ENCODE results near the gene LMOD1. TPM values are rescaled to one million over a fixed set of nuclear protein-coding genes. Genes with fewer than 3 reads are reported as not detected.

LMOD1 gene
- total and polyA plus RNA-seq, 4 experiments from 2014 or later, result not detected

DNA sequence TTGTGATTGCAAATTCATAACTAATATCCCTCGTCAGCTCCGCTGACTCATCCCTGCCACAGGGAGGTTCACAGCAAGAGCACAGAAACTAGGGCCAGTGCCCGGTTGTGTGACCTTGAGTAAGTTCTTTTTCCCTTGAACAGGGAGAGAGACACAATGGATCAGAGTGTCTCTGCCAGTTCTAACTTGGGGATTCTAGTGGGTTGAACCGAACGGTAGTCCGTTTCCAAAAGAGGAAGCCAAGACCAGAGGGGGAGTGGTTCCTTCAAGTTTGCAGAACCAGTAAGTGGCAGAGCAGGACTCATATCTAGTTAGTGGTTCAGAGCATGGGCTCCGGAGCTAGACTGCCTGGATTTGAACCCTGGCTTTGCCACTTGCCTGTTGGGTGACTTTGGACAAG lies 62.6 kb downstream of the LMOD1 start:
- peaks cover 3 to 19% of the 10 kb centered on the region in 2 donors for H3K27me3 Mint-ChIP-seq
- peak overlapping the region in 1 of 7 donors; percentile 57 for H3K27ac Mint-ChIP-seq
- peaks cover 17% of the 10 kb centered on the region for H3K4me1 ChIP-seq (ENCODE audit: insufficient read depth, low read length)
- H3K9me3 ChIP-seq (ENCODE audit: control insufficient read depth in 1 of 2, low read length in 2 of 2), result no peaks in the 10 kb centered on the region
- no peaks in the 10 kb centered on the region for H3K36me3 Mint-ChIP-seq
- peaks cover 8% of the 10 kb centered on the region for H3K27me3 ChIP-seq (ENCODE audit: insufficient read depth, low read length)
- H3K4me1 Mint-ChIP-seq, result peaks cover 0 to 5% (median 4%) of the 10 kb centered on the region in 4 donors
- peaks cover 0 to 1% (median 0%) of the 10 kb centered on the region in 8 donors for H3K9me3 Mint-ChIP-seq
- H3K27ac ChIP-seq (ENCODE audit: low read depth, low read length), result no peak overlapping the region
- intact Hi-C loops (cut with micrococcal nuclease), result no loop called here
- H3K4me3 Mint-ChIP-seq, result no peak overlapping the region
- no peak overlapping the region for H3K4me3 ChIP-seq (ENCODE audit: low read length in 2 of 2)
- CTCF ChIA-PET (ENCODE audit: partially characterized antibody), result interaction anchor here (11.8 kb wide), 1 partner anchor 13 kb away, joined by 91 read pairs; no protein-coding TSS in a partner anchor
- POLR2A ChIA-PET (ENCODE audit: partially characterized antibody), result no interaction called here
- H3K36me3 ChIP-seq (ENCODE audit: insufficient read depth, low read length), result no peaks in the 10 kb centered on the region
- DNase-seq, result no peak

DNA sequence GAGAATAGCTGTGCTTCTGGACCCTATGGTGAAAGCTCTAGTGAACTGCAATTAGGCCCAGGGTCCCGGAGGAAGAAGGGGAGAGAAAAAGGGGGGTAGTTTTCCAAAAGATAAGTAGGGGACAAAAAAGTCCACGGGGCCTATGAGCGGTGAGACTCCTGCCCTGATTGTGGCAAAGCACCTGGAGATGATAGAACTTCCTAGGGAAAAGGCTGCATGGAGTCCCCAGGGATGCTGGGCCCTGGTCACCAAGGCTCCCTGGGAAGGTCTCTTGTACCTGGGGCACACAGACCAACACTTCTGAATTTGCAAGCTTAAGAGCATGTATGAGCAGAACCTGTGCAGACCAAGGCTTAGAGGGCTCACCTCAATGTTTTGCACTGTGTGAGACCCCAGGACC lies 63.1 kb downstream of the LMOD1 start:
- Mint-ChIP-seq H3K27me3 (peaks cover 3 to 18% of the 10 kb centered on the region in 2 donors), H3K27ac (peak overlapping the region in 2 of 7 donors; percentile 29 to 38), H3K4me3 (no peak overlapping the region), H3K36me3 (no peaks in the 10 kb centered on the region), H3K9me3 (peaks cover 0 to 1% (median 0%) of the 10 kb centered on the region in 8 donors), H3K4me1 (peaks cover 0 to 5% (median 4%) of the 10 kb centered on the region in 4 donors)
- Histone ChIP-seq H3K36me3 (ENCODE audit: insufficient read depth, low read length) (no peaks in the 10 kb centered on the region), H3K27me3 (ENCODE audit: insufficient read depth, low read length) (peaks cover 4% of the 10 kb centered on the region), H3K27ac (ENCODE audit: low read depth, low read length) (no peak overlapping the region), H3K4me1 (ENCODE audit: insufficient read depth, low read length) (peaks cover 13% of the 10 kb centered on the region), H3K9me3 (ENCODE audit: control insufficient read depth in 1 of 2, low read length in 2 of 2) (no peaks in the 10 kb centered on the region), H3K4me3 (ENCODE audit: low read length in 2 of 2) (no peak overlapping the region)
- ChIA-PET CTCF (ENCODE audit: partially characterized antibody) (interaction anchor here (0.5 to 11.8 kb wide), 3 partner anchors 14 to 116 kb away, joined by 3 to 91 read pairs (median 3); no protein-coding TSS in a partner anchor), POLR2A (ENCODE audit: partially characterized antibody) (no interaction called here)
- DNase-seq, result no peak
- intact Hi-C loops (cut with micrococcal nuclease), result no loop called here

DNA sequence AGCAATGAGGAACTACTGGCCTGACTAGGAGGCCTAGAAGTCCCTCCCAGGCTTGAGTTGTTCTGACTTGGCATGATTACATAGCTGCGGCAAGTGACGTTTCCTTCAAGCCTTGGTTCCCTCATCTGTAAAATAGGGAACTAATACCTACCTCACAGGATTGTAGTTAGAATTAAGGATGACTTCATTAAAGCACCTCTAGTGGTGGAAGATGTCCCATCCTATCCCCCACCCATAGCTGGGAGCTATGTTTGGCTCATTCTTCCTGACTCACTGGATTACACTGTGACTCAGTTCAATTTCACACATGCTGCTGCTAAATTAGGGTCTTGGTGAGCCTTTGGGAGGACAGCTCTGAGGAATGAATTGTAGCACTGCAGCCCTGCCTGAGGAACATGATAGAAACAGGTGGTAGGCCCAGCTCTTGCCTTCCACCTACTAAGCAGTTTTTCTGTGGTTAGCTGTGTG lies 63.6 kb downstream of the LMOD1 start:
- Mint-ChIP-seq H3K27me3 (peaks cover 3 to 12% of the 10 kb centered on the region in 2 donors), H3K4me1 (peaks cover 0 to 6% (median 4%) of the 10 kb centered on the region in 4 donors), H3K36me3 (no peaks in the 10 kb centered on the region), H3K4me3 (no peak overlapping the region), H3K27ac (no peak overlapping the region), H3K9me3 (peaks cover 0 to 1% (median 0%) of the 10 kb centered on the region in 8 donors)
- peaks cover 11% of the 10 kb centered on the region for H3K4me1 ChIP-seq (ENCODE audit: insufficient read depth, low read length)
- H3K27me3 ChIP-seq (ENCODE audit: insufficient read depth, low read length), result no peaks in the 10 kb centered on the region
- CTCF ChIA-PET (ENCODE audit: partially characterized antibody), result interaction anchor here (0.5 to 11.8 kb wide), 3 partner anchors 14 to 117 kb away, joined by 3 to 91 read pairs (median 3); no protein-coding TSS in a partner anchor
- intact Hi-C loops (cut with micrococcal nuclease), result no loop called here
- no peak overlapping the region for H3K4me3 ChIP-seq (ENCODE audit: low read length in 2 of 2)
- POLR2A ChIA-PET (ENCODE audit: partially characterized antibody), result no interaction called here
- H3K36me3 ChIP-seq (ENCODE audit: insufficient read depth, low read length), result no peaks in the 10 kb centered on the region
- no peak for DNase-seq
- no peak overlapping the region for H3K27ac ChIP-seq (ENCODE audit: low read depth, low read length)
- no peaks in the 10 kb centered on the region for H3K9me3 ChIP-seq (ENCODE audit: control insufficient read depth in 1 of 2, low read length in 2 of 2)

DNA sequence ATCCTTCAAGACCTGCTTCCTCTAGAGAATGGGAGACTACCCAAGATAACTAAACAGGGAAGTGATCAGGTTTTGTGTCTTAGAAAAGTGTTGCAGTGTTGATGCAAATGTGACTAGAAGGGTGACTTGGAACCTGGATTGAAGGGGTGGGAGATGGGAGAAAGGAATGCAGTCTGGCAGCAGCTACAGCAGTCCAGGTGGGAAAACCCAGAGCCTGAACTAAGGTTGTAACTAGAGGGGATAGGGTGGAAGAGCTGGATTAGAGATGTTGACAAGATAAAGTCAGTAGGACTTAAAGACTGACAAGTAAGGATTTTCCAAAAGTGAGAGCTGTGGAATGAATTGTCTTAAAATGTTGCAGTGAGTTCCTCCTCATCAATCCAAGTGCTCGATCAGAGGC lies 64.7 kb downstream of the LMOD1 start:
- no peaks in the 10 kb centered on the region for H3K27me3 ChIP-seq (ENCODE audit: insufficient read depth, low read length)
- no peak overlapping the region for H3K27ac ChIP-seq (ENCODE audit: low read depth, low read length)
- no peak for DNase-seq
- no peak overlapping the region for H3K4me3 Mint-ChIP-seq
- H3K4me1 Mint-ChIP-seq, result peaks cover 0 to 6% (median 4%) of the 10 kb centered on the region in 4 donors
- no peaks in the 10 kb centered on the region for H3K9me3 Mint-ChIP-seq
- CTCF ChIA-PET (ENCODE audit: partially characterized antibody), result interaction anchor here (1.4 to 11.8 kb wide), 3 partner anchors 12 to 15 kb away, joined by 3 to 91 read pairs (median 4); no protein-coding TSS in a partner anchor
- no peaks in the 10 kb centered on the region for H3K9me3 ChIP-seq (ENCODE audit: control insufficient read depth in 1 of 2, low read length in 2 of 2)
- peaks cover 0 to 4% of the 10 kb centered on the region in 2 donors for H3K36me3 Mint-ChIP-seq
- H3K4me1 ChIP-seq (ENCODE audit: insufficient read depth, low read length), result peaks cover 11% of the 10 kb centered on the region
- POLR2A ChIA-PET (ENCODE audit: partially characterized antibody), result no interaction called here
- H3K27me3 Mint-ChIP-seq, result peaks cover 0 to 4% of the 10 kb centered on the region in 2 donors
- no peak overlapping the region for H3K4me3 ChIP-seq (ENCODE audit: low read length in 2 of 2)
- H3K27ac Mint-ChIP-seq, result peak overlapping the region in 1 of 7 donors; percentile 59
- H3K36me3 ChIP-seq (ENCODE audit: insufficient read depth, low read length), result no peaks in the 10 kb centered on the region
- intact Hi-C loops (cut with micrococcal nuclease), result no loop called here

DNA sequence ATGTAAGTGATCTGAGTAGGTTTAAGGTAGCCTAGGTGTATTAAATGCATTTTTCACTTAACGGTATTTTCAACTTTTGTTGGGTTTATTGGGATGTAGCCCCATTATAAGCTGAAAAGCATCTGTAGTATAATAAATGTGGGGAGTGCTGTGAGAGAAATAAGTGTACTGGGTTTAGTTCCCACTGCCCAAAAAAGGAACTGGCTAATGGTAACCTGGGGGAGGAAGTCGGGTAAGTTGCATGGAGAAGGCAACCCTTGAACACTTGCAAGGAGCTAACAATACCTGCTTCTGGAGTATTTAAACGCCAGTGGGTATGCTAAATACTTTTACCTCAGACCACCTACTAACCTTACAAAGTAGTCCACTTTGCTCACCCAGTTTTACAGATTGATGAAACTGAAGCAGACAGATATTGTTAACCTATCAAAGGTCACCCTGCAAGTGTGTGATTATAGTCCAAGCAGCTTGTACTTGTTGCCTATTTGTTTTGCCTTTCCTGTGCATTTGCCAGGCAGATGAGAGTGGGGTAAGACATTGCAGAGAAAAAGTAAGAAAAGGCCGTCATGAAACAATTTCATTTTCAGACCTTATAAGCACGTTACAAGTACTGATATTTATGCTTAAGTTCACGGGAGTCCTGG lies 65.3 kb downstream of the LMOD1 start:
- ChIA-PET CTCF (ENCODE audit: partially characterized antibody) (interaction anchor here (0.6 to 11.8 kb wide), 6 partner anchors 12 to 117 kb away, joined by 3 to 91 read pairs (median 3); partner anchors contain the start of gene IPO9), POLR2A (ENCODE audit: partially characterized antibody) (no interaction called here)
- intact Hi-C loops (cut with micrococcal nuclease), result no loop called here
- H3K27ac Mint-ChIP-seq, result peak overlapping the region in 1 of 7 donors; percentile 30
- Histone ChIP-seq H3K36me3 (ENCODE audit: insufficient read depth, low read length) (no peaks in the 10 kb centered on the region), H3K9me3 (ENCODE audit: control insufficient read depth in 1 of 2, low read length in 2 of 2) (no peaks in the 10 kb centered on the region), H3K27me3 (ENCODE audit: insufficient read depth, low read length) (no peaks in the 10 kb centered on the region), H3K4me1 (ENCODE audit: insufficient read depth, low read length) (peaks cover 11% of the 10 kb centered on the region), H3K4me3 (ENCODE audit: low read length in 2 of 2) (no peak overlapping the region), H3K27ac (ENCODE audit: low read depth, low read length) (no peak overlapping the region)
- H3K27me3 Mint-ChIP-seq, result peaks cover 0 to 2% of the 10 kb centered on the region in 2 donors
- H3K4me1 Mint-ChIP-seq, result peaks cover 0 to 6% (median 4%) of the 10 kb centered on the region in 4 donors
- H3K36me3 Mint-ChIP-seq, result peaks cover 3 to 10% of the 10 kb centered on the region in 2 donors
- H3K4me3 Mint-ChIP-seq, result no peak overlapping the region
- DNase-seq, result no peak
- no peaks in the 10 kb centered on the region for H3K9me3 Mint-ChIP-seq

DNA sequence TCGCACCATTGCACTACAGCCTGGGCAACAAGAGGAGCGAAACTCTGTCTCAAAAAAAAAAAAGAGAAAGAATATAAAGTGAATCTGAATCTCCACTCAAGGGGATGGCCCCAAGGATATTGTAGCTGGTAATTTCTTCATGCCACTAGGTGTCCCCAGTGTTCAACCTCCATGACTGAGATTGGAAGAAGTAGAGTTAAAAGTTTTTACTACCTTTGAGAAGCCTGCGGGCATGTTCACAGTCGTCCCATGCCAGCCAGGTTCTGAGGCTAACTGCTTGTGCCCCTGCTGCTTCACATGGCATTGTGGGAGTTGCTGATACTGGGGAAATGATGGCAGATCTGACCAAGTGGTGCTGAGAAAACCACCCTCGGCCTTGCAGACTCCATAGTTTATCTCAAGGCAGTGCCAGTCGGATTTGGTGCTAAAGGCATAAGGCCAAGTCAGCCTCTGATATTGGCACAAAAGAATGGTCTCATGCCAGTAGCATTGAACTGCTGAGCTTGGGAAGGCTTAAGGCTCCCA lies 68.4 kb downstream of the LMOD1 start:
- Histone ChIP-seq H3K36me3 (ENCODE audit: insufficient read depth, low read length) (peaks cover 16% of the 10 kb centered on the region), H3K27me3 (ENCODE audit: insufficient read depth, low read length) (no peaks in the 10 kb centered on the region), H3K27ac (ENCODE audit: low read depth, low read length) (no peak overlapping the region), H3K4me1 (ENCODE audit: insufficient read depth, low read length) (no peaks in the 10 kb centered on the region), H3K9me3 (ENCODE audit: control insufficient read depth in 1 of 2, low read length in 2 of 2) (no peaks in the 10 kb centered on the region), H3K4me3 (ENCODE audit: low read length in 2 of 2) (no peak overlapping the region)
- intact Hi-C loops (cut with micrococcal nuclease), result loop anchor here (1.0 kb wide), 1 partner anchor 94 kb away; no protein-coding TSS in a partner anchor
- no peaks in the 10 kb centered on the region for H3K9me3 Mint-ChIP-seq
- H3K4me1 Mint-ChIP-seq, result peaks cover 0 to 4% (median 0%) of the 10 kb centered on the region in 4 donors
- peak overlapping the region in 1 of 7 donors; percentile 32 for H3K27ac Mint-ChIP-seq
- ChIA-PET POLR2A (ENCODE audit: partially characterized antibody) (interaction anchor here (0.5 to 0.9 kb wide), 2 partner anchors 9 to 100 kb away, joined by 3 read pairs; no protein-coding TSS in a partner anchor), CTCF (ENCODE audit: partially characterized antibody) (interaction anchor here (0.6 to 11.8 kb wide), 8 partner anchors 9 to 265 kb away, joined by 3 to 91 read pairs (median 5); no protein-coding TSS in a partner anchor)
- H3K4me3 Mint-ChIP-seq, result no peak overlapping the region
- peaks cover 15 to 30% of the 10 kb centered on the region in 2 donors for H3K36me3 Mint-ChIP-seq
- no peaks in the 10 kb centered on the region for H3K27me3 Mint-ChIP-seq
- DNase-seq, result peak in 3 of 5 donors; percentile 7 to 22 (median 12)
